Mesenchymal stem cell (in vitro differentiated cells and primary cell): Measurements from ENCODE around the gene MLLT3.

Experiments used
- DNase-seq: peaks from one replicate; pipeline ENCODE4 v3.0.0-alpha.2; 2013
- H2AFZ ChIP-seq: one replicate; pipeline ENCODE4 v1.6.1; 2013; ENCODE audit warnings: low read depth, mild to moderate bottlenecking, control low read depth, inconsistent platforms, low read length, moderate library complexity
- H2AK5ac ChIP-seq: 2 replicates; pipeline ENCODE4 v1.6.1; 2013; ENCODE audit warnings: low read length, moderate library complexity, mild to moderate bottlenecking, inconsistent platforms; ENCODE audit not compliant: severe bottlenecking
- H2BK120ac ChIP-seq: one replicate; pipeline ENCODE4 v1.6.1; 2013; ENCODE audit warnings: low read depth, mild to moderate bottlenecking, inconsistent platforms, low read length, moderate library complexity
- H2BK12ac ChIP-seq, 2 experiments: one replicate each; pipeline ENCODE4 v1.6.1; 2013; ENCODE audit warnings: inconsistent platforms in 2 of 2, low read length in 2 of 2, mild to moderate bottlenecking in 2 of 2, moderate library complexity in 2 of 2, control low read depth in 1 of 2
- H2BK15ac ChIP-seq: one replicate; pipeline ENCODE4 v1.6.1; 2013; ENCODE audit warnings: mild to moderate bottlenecking, low read depth, inconsistent platforms; ENCODE audit not compliant: poor library complexity, severe bottlenecking
- H2BK5ac ChIP-seq: 2 replicates; pipeline ENCODE4 v1.6.1; 2013; ENCODE audit warnings: low read depth, mild to moderate bottlenecking, low read length, control low read depth, inconsistent platforms; ENCODE audit not compliant: poor library complexity, severe bottlenecking
- H3K14ac ChIP-seq, 2 experiments: one replicate each; pipeline ENCODE4 v1.6.1; 2013; ENCODE audit warnings: inconsistent platforms in 2 of 2, low read length in 2 of 2, control low read depth in 1 of 2, mild to moderate bottlenecking in 1 of 2, moderate library complexity in 1 of 2
- H3K18ac ChIP-seq, 2 experiments: one replicate each; pipeline ENCODE4 v1.6.1; 2013; ENCODE audit warnings: inconsistent platforms in 2 of 2, low read length in 2 of 2, control low read depth in 1 of 2, low read depth in 1 of 2, mild to moderate bottlenecking in 1 of 2
- H3K23ac ChIP-seq, 2 experiments: one replicate each; pipeline ENCODE4 v1.6.1; 2013; ENCODE audit warnings: inconsistent platforms in 2 of 2, low read length in 2 of 2, mild to moderate bottlenecking in 2 of 2, moderate library complexity in 2 of 2, control low read depth in 1 of 2
- H3K27ac ChIP-seq: 2 replicates; pipeline ENCODE4 v1.5.1; 2013; ENCODE audit warnings: mild to moderate bottlenecking, moderate library complexity, low read length, control low read depth, inconsistent platforms; ENCODE audit not compliant: poor library complexity, severe bottlenecking
- H3K27me3 ChIP-seq, 2 experiments: 2 replicates each; pipeline versions ENCODE4 v1.6.1 to v1.7.0; 2013; ENCODE audit warnings: low read length in 2 of 2, mild to moderate bottlenecking in 2 of 2, moderate library complexity in 2 of 2, control low read depth in 1 of 2, inconsistent platforms in 1 of 2; ENCODE audit not compliant: control insufficient read depth in 1 of 2, insufficient read depth in 1 of 2
- H3K36me3 ChIP-seq, 2 experiments: 2 replicates each; pipeline versions ENCODE4 v1.6.1 to v1.7.0; 2013; ENCODE audit warnings: low read length in 2 of 2, control low read depth in 1 of 2, inconsistent platforms in 1 of 2, low read depth in 1 of 2, mild to moderate bottlenecking in 1 of 2; ENCODE audit not compliant: insufficient read depth in 2 of 2, control insufficient read depth in 1 of 2
- H3K4ac ChIP-seq, 2 experiments: one replicate each; pipeline ENCODE4 v1.6.1; 2013; ENCODE audit warnings: inconsistent platforms in 2 of 2, low read length in 2 of 2, mild to moderate bottlenecking in 2 of 2, moderate library complexity in 2 of 2, control low read depth in 1 of 2, low read depth in 1 of 2
- H3K4me1 ChIP-seq: 2 replicates; pipeline ENCODE4 v1.6.1; 2013; ENCODE audit warnings: low read depth, low read length, control low read depth; ENCODE audit not compliant: control insufficient read depth, insufficient read depth
- H3K4me2 ChIP-seq: 2 replicates; pipeline ENCODE4 v1.6.1; 2013; ENCODE audit warnings: low read length, mild to moderate bottlenecking, inconsistent platforms; ENCODE audit not compliant: poor library complexity, severe bottlenecking
- H3K4me3 ChIP-seq, 2 experiments: 2 replicates each; pipeline versions ENCODE4 v1.5.1 to v1.7.0; 2013; ENCODE audit warnings: low read length in 2 of 2, mild to moderate bottlenecking in 2 of 2, control low read depth in 1 of 2, low read depth in 1 of 2; ENCODE audit not compliant: insufficient read depth in 1 of 2
- H3K79me1 ChIP-seq: replicated peaks from 2 replicates; pipeline ENCODE4 v1.6.1; 2013; ENCODE audit warnings: mild to moderate bottlenecking, control low read depth, low read length, inconsistent platforms; ENCODE audit not compliant: poor library complexity, severe bottlenecking
- H3K9ac ChIP-seq: 2 replicates; pipeline ENCODE4 v1.7.0; 2013; ENCODE audit warnings: mild to moderate bottlenecking, low read length, moderate library complexity
- H3K9me3 ChIP-seq: 2 replicates; pipeline ENCODE4 v1.7.0; 2013; ENCODE audit warnings: mild to moderate bottlenecking, low read length; ENCODE audit not compliant: control insufficient read depth
- H4K8ac ChIP-seq: one replicate; pipeline ENCODE4 v1.6.1; 2013; ENCODE audit warnings: inconsistent platforms, mild to moderate bottlenecking, low read length, moderate library complexity
- H4K91ac ChIP-seq: one replicate; pipeline ENCODE4 v1.6.1; 2013; ENCODE audit warnings: mild to moderate bottlenecking, low read length, inconsistent platforms
- WGBS: methylation state at CpG from one replicate; pipeline ENCODE4 v1.1.7; 2013; ENCODE audit warnings: mixed read lengths; 5-methylcytosine and 5-hydroxymethylcytosine counted together

MLLT3 gene

DNA sequence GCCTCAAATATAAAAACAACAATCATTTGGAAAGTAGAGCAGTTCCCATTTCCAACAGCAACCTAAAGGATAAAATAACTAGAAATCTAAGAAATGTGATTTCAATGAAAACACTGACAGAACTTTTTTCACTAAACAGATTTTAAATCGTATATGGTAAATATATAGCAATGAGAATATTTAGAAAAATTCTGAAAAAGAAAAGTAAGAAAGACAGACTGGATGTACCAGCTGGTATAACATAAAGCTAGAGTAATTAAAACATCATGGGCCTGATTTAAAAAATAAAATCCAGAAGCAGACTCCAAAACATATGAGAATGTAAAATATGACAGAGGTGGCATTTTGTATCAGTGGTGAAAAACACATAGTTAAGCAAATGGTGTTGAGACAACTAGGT, 308.9 kb downstream of the MLLT3 start:
- Histone ChIP-seq H3K4me3 (no peak overlapping the region), H3K4ac (no peak overlapping the region), H3K14ac (no peak overlapping the region), H3K9me3 (peaks cover 3% of the 10 kb centered on the region), H3K4me2 (no peak overlapping the region), H2BK5ac (no peak overlapping the region), H2BK120ac (no peak overlapping the region), H3K27me3 (peaks cover 0 to 18% of the 10 kb centered on the region in 2 experiments), H3K27ac (no peak overlapping the region), H2BK12ac (no peak overlapping the region), H4K8ac (no peak overlapping the region), H2BK15ac (no peak overlapping the region), H3K18ac (no peak overlapping the region), H2AK5ac (no peak overlapping the region), H3K9ac (no peak overlapping the region), H3K23ac (no peak overlapping the region), H2AFZ (no peak overlapping the region), H3K79me1 (no peaks in the 10 kb centered on the region), H4K91ac (no peak overlapping the region), H3K4me1 (no peaks in the 10 kb centered on the region), H3K36me3 (no peaks in the 10 kb centered on the region)
- no CpG with 5 or more reads among the region's 1 CpG for WGBS
- DNase-seq: no peak

- H4K91ac ChIP-seq: no peak overlapping the region
- peak; percentile 41 for DNase-seq
- H2BK15ac ChIP-seq: no peak overlapping the region
- H3K14ac ChIP-seq: no peak overlapping the region
- peaks cover 3% of the 10 kb centered on the region for H3K9me3 ChIP-seq
- no peaks in the 10 kb centered on the region for H3K4me1 ChIP-seq
- no peak overlapping the region for H2AFZ ChIP-seq
- no peak overlapping the region for H3K27ac ChIP-seq
- no peak overlapping the region for H3K9ac ChIP-seq
- H3K4me2 ChIP-seq: no peak overlapping the region
- no peak overlapping the region for H3K4ac ChIP-seq
- H2BK120ac ChIP-seq: no peak overlapping the region
- H3K23ac ChIP-seq: no peak overlapping the region
- H2AK5ac ChIP-seq: no peak overlapping the region
- peaks cover 0 to 25% of the 10 kb centered on the region in 2 experiments for H3K27me3 ChIP-seq
- no peaks in the 10 kb centered on the region for H3K79me1 ChIP-seq
- no peak overlapping the region for H3K4me3 ChIP-seq
- no peak overlapping the region for H3K18ac ChIP-seq
- H3K36me3 ChIP-seq: no peaks in the 10 kb centered on the region
- H2BK5ac ChIP-seq: no peak overlapping the region
- no peak overlapping the region for H4K8ac ChIP-seq
- H2BK12ac ChIP-seq: no peak overlapping the region
Observed at GRCh38 chr9:20312732-20313131, 309.6 kb downstream of the MLLT3 start.

DNA sequence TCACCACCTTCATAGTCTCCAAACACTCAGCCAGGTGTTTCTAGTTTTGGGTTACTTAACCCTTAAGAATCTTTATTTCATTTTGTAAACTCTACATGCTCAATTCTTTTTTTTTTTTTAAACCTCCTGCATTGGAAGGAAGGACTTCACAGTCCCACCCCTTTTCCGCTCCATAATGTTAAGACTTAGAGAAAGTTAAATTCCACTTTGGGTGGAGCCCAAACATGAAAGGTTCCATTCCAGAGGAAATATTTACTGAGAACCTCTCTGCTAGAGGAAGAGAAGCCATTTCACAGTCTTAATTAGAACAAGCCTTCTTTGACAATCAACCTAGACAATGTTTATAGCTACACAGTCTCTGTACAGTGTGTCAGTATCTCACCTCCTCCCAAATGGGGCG, 312.3 kb downstream of the MLLT3 start:
- H3K14ac ChIP-seq: no peak overlapping the region
- peaks cover 3% of the 10 kb centered on the region for H3K9me3 ChIP-seq
- H2AK5ac ChIP-seq: no peak overlapping the region
- no peak overlapping the region for H3K18ac ChIP-seq
- peaks cover 3 to 31% of the 10 kb centered on the region in 2 experiments for H3K27me3 ChIP-seq
- WGBS: 93% methylated on average over 1 of the region's 2 CpGs
- H3K27ac ChIP-seq: no peak overlapping the region
- H2BK15ac ChIP-seq: no peak overlapping the region
- no peak overlapping the region for H4K91ac ChIP-seq
- no peak overlapping the region for H2BK12ac ChIP-seq
- no peaks in the 10 kb centered on the region for H3K36me3 ChIP-seq
- no peak overlapping the region for H3K23ac ChIP-seq
- H3K4me2 ChIP-seq: no peak overlapping the region
- H3K4ac ChIP-seq: no peak overlapping the region
- no peak overlapping the region for H3K4me3 ChIP-seq
- H2AFZ ChIP-seq: no peak overlapping the region
- H2BK120ac ChIP-seq: no peak overlapping the region
- no peak for DNase-seq
- no peak overlapping the region for H3K9ac ChIP-seq
- H3K79me1 ChIP-seq: no peaks in the 10 kb centered on the region
- no peaks in the 10 kb centered on the region for H3K4me1 ChIP-seq
- H4K8ac ChIP-seq: no peak overlapping the region
- no peak overlapping the region for H2BK5ac ChIP-seq

GRCh38 chr9:20309124-20309523, 313.2 kb downstream of the MLLT3 start:
- H2BK5ac ChIP-seq: no peak overlapping the region
- H3K27me3 ChIP-seq: peaks cover 3 to 38% of the 10 kb centered on the region in 2 experiments
- no peak overlapping the region for H3K14ac ChIP-seq
- H3K18ac ChIP-seq: no peak overlapping the region
- H3K4ac ChIP-seq: no peak overlapping the region
- H3K79me1 ChIP-seq: no peaks in the 10 kb centered on the region
- DNase-seq: peak; percentile 63
- no peak overlapping the region for H3K23ac ChIP-seq
- no peak overlapping the region for H4K91ac ChIP-seq
- peak overlapping the region in 1 of 2 experiments; percentile 50 for H2BK12ac ChIP-seq
- no peak overlapping the region for H2BK15ac ChIP-seq
- no peaks in the 10 kb centered on the region for H3K4me1 ChIP-seq
- H3K9me3 ChIP-seq: peaks cover 3% of the 10 kb centered on the region
- H3K4me2 ChIP-seq: no peak overlapping the region
- 59% methylated on average over 4 of the region's 4 CpGs for WGBS
- H2AFZ ChIP-seq: no peak overlapping the region
- H4K8ac ChIP-seq: no peak overlapping the region
- no peak overlapping the region for H2AK5ac ChIP-seq
- no peak overlapping the region for H3K4me3 ChIP-seq
- H3K27ac ChIP-seq: no peak overlapping the region
- no peak overlapping the region for H3K9ac ChIP-seq
- H3K36me3 ChIP-seq: no peaks in the 10 kb centered on the region
- H2BK120ac ChIP-seq: no peak overlapping the region
